Measurements from ENCODE around the gene GTF2H1.

The GTF2H1 gene

GRCh38 chr11:18408558-18409291 is 86.4 kb downstream of the GTF2H1 start:
- TF ChIP-seq CTCF (IDR thresholded peaks at IDR 0.05; ENCODE audit: insufficient read depth, low read length, missing control alignments) = no peak
- DNase-seq (ENCODE audit: low read depth, low spot score) = no peak
- CTCF ChIA-PET = interaction anchor here (0.7 to 2.2 kb wide), 4 partner anchors 8 to 356 kb away, joined by 3 to 11 read pairs (median 3); no protein-coding TSS in a partner anchor
- no peak overlapping the region for H3K4me3 ChIP-seq (ENCODE audit: low read depth, low read length)
- POLR2A ChIA-PET = interaction anchor here (0.7 to 1.7 kb wide), 4 partner anchors 8 to 14 kb away, joined by 3 to 5 read pairs (median 4); partner anchors contain the start of gene LDHA

GRCh38 chr11:18416459-18416858 is 94.1 kb downstream of the GTF2H1 start:
- no peak for TF ChIP-seq CTCF (IDR thresholded peaks at IDR 0.05; ENCODE audit: insufficient read depth, low read length, missing control alignments)
- ChIA-PET POLR2A (no interaction called here), CTCF (no interaction called here)
- no peak overlapping the region for H3K4me3 ChIP-seq (ENCODE audit: low read depth, low read length)
- DNase-seq (ENCODE audit: low read depth, low spot score) = no peak
